ENCODE results near the gene BCR. TPM values are rescaled to one million over a fixed set of nuclear protein-coding genes. Genes with fewer than 3 reads are reported as not detected.

The BCR gene
- total RNA-seq, 4 donors from 2014 or later: 38.7 to 50.0 (median 47.5) TPM

- no peak overlapping the region for H3K4me3 ChIP-seq
- no peak for TF ChIP-seq POLR2A (IDR thresholded peaks at IDR 0.05)
- no peak for TF ChIP-seq CTCF (IDR thresholded peaks at IDR 0.05)
- no peak overlapping the region for H3K27ac ChIP-seq
- no peaks in the 10 kb centered on the region for H3K27me3 ChIP-seq
- WGBS, 2 donors: 84 to 88% methylated on average over 8 to 11 of the region's 13 CpGs
- intact Hi-C loops (cut with DNase I): no loop called here
- H3K9me3 ChIP-seq: no peaks in the 10 kb centered on the region
- peaks cover 9 to 49% (median 26%) of the 10 kb centered on the region in 3 donors for H3K4me1 ChIP-seq
- no peak for DNase-seq
- H3K36me3 ChIP-seq: no peaks in the 10 kb centered on the region
Measured at GRCh38 chr22:23246982-23247766, 66.9 kb downstream of the BCR start.

- peaks cover 9 to 36% (median 20%) of the 10 kb centered on the region in 3 donors for H3K4me1 ChIP-seq
- DNase-seq: no peak
- peaks cover 0 to 3% (median 0%) of the 10 kb centered on the region in 3 donors for H3K36me3 ChIP-seq
- H3K27ac ChIP-seq: no peak overlapping the region
- intact Hi-C loops (cut with DNase I): no loop called here
- no peaks in the 10 kb centered on the region for H3K27me3 ChIP-seq
- whole genome bisulfite sequencing, 2 donors: 73% methylated on average over 2 of the region's 2 CpGs; no CpG with 5 or more reads in 1 of the 2 donors
- TF ChIP-seq POLR2A (IDR thresholded peaks at IDR 0.05): no peak
- no peak for TF ChIP-seq CTCF (IDR thresholded peaks at IDR 0.05)
- H3K4me3 ChIP-seq: no peak overlapping the region
- H3K9me3 ChIP-seq: no peaks in the 10 kb centered on the region
Measured at GRCh38 chr22:23248583-23248982, 68.3 kb downstream of the BCR start.

- Histone ChIP-seq H3K4me1 (peaks cover 9 to 30% (median 11%) of the 10 kb centered on the region in 3 donors), H3K27ac (no peak overlapping the region), H3K9me3 (no peaks in the 10 kb centered on the region), H3K36me3 (peaks cover 0 to 19% (median 8%) of the 10 kb centered on the region in 3 donors), H3K27me3 (no peaks in the 10 kb centered on the region), H3K4me3 (no peak overlapping the region)
- DNase-seq: no peak
- TF ChIP-seq POLR2A (IDR thresholded peaks at IDR 0.05): no peak
- TF ChIP-seq CTCF (IDR thresholded peaks at IDR 0.05): no peak
- 81 to 86% methylated on average over 15 to 16 of the region's 16 CpGs for WGBS, 2 donors
- intact Hi-C loops (cut with DNase I): no loop called here
Measured at GRCh38 chr22:23250056-23250784, 69.9 kb downstream of the BCR start.

GRCh38 chr22:23250785-23251363 lies 70.6 kb downstream of the BCR start:
- no peak for TF ChIP-seq CTCF (IDR thresholded peaks at IDR 0.05)
- no peak for TF ChIP-seq POLR2A (IDR thresholded peaks at IDR 0.05)
- intact Hi-C loops (cut with DNase I): no loop called here
- Histone ChIP-seq H3K36me3 (peaks cover 0 to 26% (median 8%) of the 10 kb centered on the region in 3 donors), H3K9me3 (no peaks in the 10 kb centered on the region), H3K4me1 (peaks cover 12 to 33% (median 13%) of the 10 kb centered on the region in 3 donors), H3K27me3 (no peaks in the 10 kb centered on the region), H3K27ac (no peak overlapping the region), H3K4me3 (no peak overlapping the region)
- WGBS, 2 donors: 87 to 95% methylated on average over 10 to 14 of the region's 14 CpGs
- no peak for DNase-seq
